A549 (cell line): ENCODE data around the gene FAM83G. TPM values are rescaled to one million over a fixed set of nuclear protein-coding genes. Genes with fewer than 3 reads are reported as not detected.

Source experiments
- ATAC-seq, 2 experiments: fragments of 200-7000 bp in 1 of 2; fragments of >200 bp in 1 of 2; cut with Nextera tagmentation in 1 of 2; cut with Tn5 transposase in 1 of 2; 3 replicates each; pipeline versions ENCODE4 v1.8.0 to v1.9.1; 2018 to 2020; ENCODE audit warnings: mild to moderate bottlenecking in 1 of 2, moderate library complexity in 1 of 2
- CTCF ChIA-PET: fragments of 300-600 bp; sonication (Branson Sonifier 250); formaldehyde crosslinking; extraction: SDS; loops from one replicate; lab custom pipeline; 2021; ENCODE audit warnings: antibody characterized with exemption, inconsistent platforms; lab: Yijun Ruan, JAX
- POLR2A ChIA-PET: fragments of 350-600 bp; formaldehyde crosslinking; extraction: SDS; loops from one replicate; lab custom pipeline; 2021; ENCODE audit warnings: antibody characterized with exemption, inconsistent platforms; lab: Yijun Ruan, JAX
- DNase-seq, 2 experiments: peaks; one replicate each; pipeline versions ENCODE4 v3.0.0 to v3.0.0-alpha.2; 2011 to 2016; ENCODE audit warnings: low read depth in 1 of 2, low spot score in 1 of 2
- FAIRE-seq: peaks from 2 replicates; lab custom pipeline; 2011; peaks lifted over from hg19 to GRCh38; lab: Jason Lieb, UNC
- H3K27ac ChIP-seq, 2 experiments: fragments of >200 bp; sonication (Bioruptor Twin); formaldehyde crosslinking; 3 replicates each; pipeline ENCODE4 v1.5.1; 2016 to 2017
- H3K4me1 ChIP-seq: fragments of >200 bp; sonication (Bioruptor Twin); formaldehyde crosslinking; 3 replicates; pipeline ENCODE4 v1.6.1; 2016
- H3K4me2 ChIP-seq: fragments of >200 bp; sonication (Bioruptor Twin); formaldehyde crosslinking; 3 replicates; pipeline ENCODE4 v1.6.1; 2016
- H3K4me3 ChIP-seq: fragments of >200 bp; sonication (Bioruptor Twin); formaldehyde crosslinking; 3 replicates; pipeline ENCODE4 v1.5.1; 2016
- H3K9me3 ChIP-seq: fragments of >200 bp; sonication (Bioruptor Twin); formaldehyde crosslinking; 3 replicates; pipeline ENCODE4 v1.6.1; 2016
- CBX8 ChIP-seq: fragments of 200-600 bp; sonication (generic); IDR thresholded peaks from 2 replicates; pipeline ENCODE4 v1.6.1; 2016
- EHMT2 ChIP-seq: fragments of 200-600 bp; sonication (generic); IDR thresholded peaks from 2 replicates; pipeline ENCODE4 v1.6.1; 2016; ENCODE audit warnings: antibody characterized with exemption, low read depth, mild to moderate bottlenecking, moderate library complexity
- EP300 ChIP-seq, 2 experiments: fragments of >200 bp; sonication (Bioruptor Twin); formaldehyde crosslinking; IDR thresholded peaks; 2 replicates in 1 of 2; 3 replicates in 1 of 2; pipeline ENCODE4 v1.6.1; 2016 to 2017
- FOSB ChIP-seq: fragments of 250-450 bp; sonication (Bioruptor Pico); IDR thresholded peaks from 2 replicates; pipeline ENCODE4 v1.5.0; 2020; ENCODE audit warnings: mild to moderate bottlenecking, moderate library complexity
- HDAC2 ChIP-seq: fragments of 200-600 bp; sonication (generic); IDR thresholded peaks from 2 replicates; pipeline ENCODE4 v1.6.1; 2016
- HEYL ChIP-seq: fragments of 250-450 bp; sonication (Bioruptor Pico); IDR thresholded peaks from 2 replicates; pipeline ENCODE4 v1.8.0; 2021; ENCODE audit warnings: mild to moderate bottlenecking, moderate library complexity
- JUN ChIP-seq, 2 experiments: fragments of >200 bp; sonication (Bioruptor Twin); formaldehyde crosslinking; IDR thresholded peaks; 2 replicates in 1 of 2; 3 replicates in 1 of 2; pipeline ENCODE4 v1.6.1; 2016 to 2017
- KDM1A ChIP-seq: fragments of 200-600 bp; sonication (generic); IDR thresholded peaks from 2 replicates; pipeline ENCODE4 v1.6.1; 2016; ENCODE audit warnings: low read depth, mild to moderate bottlenecking
- NFE2L2 ChIP-seq: fragments of 150-350 bp; conservative IDR thresholded peaks from 2 replicates; pipeline ENCODE4 v1.6.1; 2014; ENCODE audit warnings: low read length
- NPAS2 ChIP-seq: fragments of 250-450 bp; sonication (Bioruptor Pico); IDR thresholded peaks from 2 replicates; pipeline ENCODE4 v1.8.0; 2022; ENCODE audit warnings: mild to moderate bottlenecking, moderate library complexity, borderline replicate concordance
- NR3C1 ChIP-seq: fragments of >200 bp; sonication (Bioruptor Twin); formaldehyde crosslinking; IDR thresholded peaks from 3 replicates; pipeline ENCODE4 v1.6.1; 2017
- PHF8 ChIP-seq: fragments of 200-600 bp; sonication (generic); IDR thresholded peaks from 2 replicates; pipeline ENCODE4 v1.6.1; 2016; ENCODE audit warnings: low read depth, mild to moderate bottlenecking, antibody characterized with exemption, moderate library complexity, borderline replicate concordance
- RAD21 ChIP-seq, 2 experiments: fragments of >200 bp in 1 of 2; sonication (Bioruptor Twin) in 1 of 2; formaldehyde crosslinking in 1 of 2; IDR thresholded peaks in 1 of 2; conservative IDR thresholded peaks in 1 of 2; 2 replicates in 1 of 2; 3 replicates in 1 of 2; pipeline ENCODE4 v1.6.1; 2012 to 2018; ENCODE audit warnings: inconsistent platforms in 1 of 2
- RNF2 ChIP-seq: fragments of 200-600 bp; sonication (generic); IDR thresholded peaks from 2 replicates; pipeline ENCODE4 v1.6.1; 2016; ENCODE audit warnings: low read depth, mild to moderate bottlenecking, antibody characterized with exemption, moderate library complexity, borderline replicate concordance
- SMC3 ChIP-seq: fragments of >200 bp; sonication (Bioruptor Twin); formaldehyde crosslinking; IDR thresholded peaks from 3 replicates; pipeline ENCODE4 v1.6.1; 2018; ENCODE audit warnings: inconsistent platforms
- ZC3H11A ChIP-seq: fragments of 450-650 bp; IDR thresholded peaks from 2 replicates; pipeline ENCODE4 v1.6.1; 2014; ENCODE audit warnings: antibody characterized with exemption, mild to moderate bottlenecking
- ZFP36 ChIP-seq: fragments of 450-650 bp; IDR thresholded peaks from 2 replicates; pipeline ENCODE4 v1.6.1; 2014; ENCODE audit warnings: borderline replicate concordance; ENCODE audit not compliant: partially characterized antibody
- WGBS: methylation state at CpG from one replicate; pipeline ENCODE4 v1.1.6; 2017; ENCODE audit errors: missing lambda C conversion rate; 5-methylcytosine and 5-hydroxymethylcytosine counted together
- polyA plus RNA-seq, 4 experiments: library from polyadenylated mRNA; depleted of rRNA in 3 of 4; stranded (reverse); fragments of >200 nt; fragmentation: RNase III in 1 of 4; extraction: RNeasy Plus Mini Kit Qiagen cat#74134 plus additional on column Dnase treatment in 1 of 4; gene quantifications; 2 replicates in 3 of 4; 3 replicates in 1 of 4; pipeline ENCODE4 v1.2.3, GENCODE V29; 2011 to 2017
- TF ChIP-seq, protein P1 (sequence below): IDR thresholded peaks from 2 replicates; pipeline ENCODE4 v1.6.1; 2012
- TF ChIP-seq, protein P2 (sequence below): fragments of >200 bp; sonication (Bioruptor Twin); formaldehyde crosslinking; IDR thresholded peaks from 3 replicates; pipeline ENCODE4 v1.5.1; 2016

FAM83G gene
- polyA plus RNA-seq, 2 of the 4 experiments (the other 2 are of a cell fraction), result 11.0 to 22.0 TPM

- Histone ChIP-seq H3K4me3 (no peak overlapping the region), H3K4me1 (no peaks in the 10 kb centered on the region), H3K9me3 (no peaks in the 10 kb centered on the region), H3K27ac (no peak overlapping the region), H3K4me2 (no peak overlapping the region)
- WGBS, result 90% methylated on average over 14 of the region's 14 CpGs
- CTCF ChIA-PET, result interaction anchor here (0.7 to 2.2 kb wide), 3 partner anchors 8 to 10 kb away, joined by 3 to 17 read pairs (median 3); no protein-coding TSS in a partner anchor
- no peak for TF ChIP-seq CBX8
- no peak for TF ChIP-seq ZC3H11A
- no peak for TF ChIP-seq NR3C1
- DNase-seq (no peak), ATAC-seq (no peak), FAIRE-seq (no peak)
- POLR2A ChIA-PET, result interaction anchor here (0.7 kb wide), 1 partner anchor 10 kb away, joined by 7 read pairs; no protein-coding TSS in a partner anchor
Measured at GRCh38 chr17:18953231-18953728, 51.3 kb downstream of the FAM83G start.

GRCh38 chr17:18951941-18952842 lies 52.4 kb downstream of the FAM83G start, which contains the start of gene SLC5A10:
Gene SLC5A10, plus strand, starts transcription at chr17:18952165. Its CDS starts 41 bp downstream, at chr17:18952206.
- ATAC-seq (peak; percentile 82 to 89; a peak in 5 of 6 replicates), FAIRE-seq (no peak)
- Histone ChIP-seq H3K27ac (no peak within 1 kb of the TSS), H3K9me3 (no peaks in the 10 kb centered on the region), H3K4me1 (no peaks in the 10 kb centered on the region)
- TF ChIP-seq RAD21 (conservative IDR thresholded peaks at IDR 0.05 in 1 of 2, IDR thresholded peaks at IDR 0.05 in 1 of 2) (peak; percentile 32 to 63; a peak in 2 of 5 replicates), SMC3 (peak; percentile 45; the same call in 2 of the 3 replicates), CBX8 (no peak), NFE2L2 (no peak), PHF8 (no peak)
- TF ChIP-seq, all 56 proteins: peak for 2
- POLR2A ChIA-PET, result no interaction called here
- no peak within 1 kb of the TSS for H3K4me2 ChIP-seq
- CTCF ChIA-PET, result interaction anchor here (0.6 to 2.2 kb wide), 7 partner anchors 8 to 137 kb away, joined by 3 to 17 read pairs (median 3); no protein-coding TSS in a partner anchor
- DNase-seq, result peak; percentile 51 to 68
- WGBS, result 82% methylated on average over 15 of the region's 17 CpGs
- H3K4me3 ChIP-seq, result no peak within 1 kb of the TSS

DNA sequence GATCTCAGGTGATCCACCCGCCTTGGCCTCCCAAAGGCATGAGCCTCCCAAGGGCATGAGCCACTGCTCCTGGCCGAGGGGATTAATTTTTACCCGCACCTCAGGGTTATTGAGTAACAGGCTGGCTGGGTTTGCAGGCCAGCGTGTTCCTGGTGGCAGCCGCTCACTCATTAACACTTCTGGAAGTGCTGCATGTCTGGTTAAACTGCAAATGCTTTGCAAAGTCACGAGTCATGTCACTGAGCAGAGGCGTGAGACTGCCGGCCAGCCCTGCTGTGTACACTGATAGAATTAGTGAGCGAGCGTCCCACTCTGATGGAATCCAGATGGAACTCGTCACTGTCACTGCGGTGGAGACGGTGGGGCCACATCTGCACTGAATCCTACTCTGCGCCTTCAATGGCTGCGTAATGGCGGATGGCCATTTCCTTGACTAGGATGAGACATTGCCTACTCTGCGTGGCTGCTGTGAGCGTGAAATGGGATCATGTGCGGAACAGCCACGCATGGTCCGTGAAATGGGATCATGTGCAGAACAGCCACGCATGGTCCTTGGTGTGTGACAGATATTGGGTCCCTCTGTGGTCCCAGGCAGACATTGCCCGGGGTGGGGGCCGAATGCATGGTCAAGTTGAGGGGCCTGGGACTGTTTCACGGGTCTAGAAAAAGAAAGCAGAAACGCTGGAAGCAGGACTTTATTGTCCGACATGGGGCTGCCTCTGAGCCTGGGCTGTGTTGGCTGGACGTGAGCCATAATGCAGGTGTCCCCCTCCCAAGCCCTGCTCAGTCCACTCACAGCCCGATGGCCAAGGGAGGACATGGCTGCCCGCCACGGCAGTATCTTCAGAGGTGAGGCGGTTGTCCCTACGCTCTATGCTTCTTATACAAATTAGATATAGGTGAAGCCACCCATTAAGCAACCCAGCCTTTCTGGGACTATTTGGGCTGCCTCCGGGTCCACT lies 53.3 kb downstream of the FAM83G start:
- no peak for DNase-seq
- CTCF ChIA-PET, result interaction anchor here (0.8 to 3.8 kb wide), 7 partner anchors 9 to 55 kb away, joined by 3 to 48 read pairs (median 3); no protein-coding TSS in a partner anchor

More for the DNA sequence above, 53.3 kb downstream of the FAM83G start:
- no peaks in the 10 kb centered on the region for H3K9me3 ChIP-seq
- WGBS, result 79% methylated on average over 34 of the region's 34 CpGs
- no peak for TF ChIP-seq HDAC2
- no peak for TF ChIP-seq JUN (IDR thresholded peaks at IDR 0.05)
- no peak for TF ChIP-seq EP300 (IDR thresholded peaks at IDR 0.05)
- TF ChIP-seq, protein P1, sequence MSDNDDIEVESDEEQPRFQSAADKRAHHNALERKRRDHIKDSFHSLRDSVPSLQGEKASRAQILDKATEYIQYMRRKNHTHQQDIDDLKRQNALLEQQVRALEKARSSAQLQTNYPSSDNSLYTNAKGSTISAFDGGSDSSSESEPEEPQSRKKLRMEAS, result no peak
- no peak for TF ChIP-seq KDM1A
- TF ChIP-seq EHMT2, result no peak
- no peak for TF ChIP-seq NPAS2 (CRISPR knock-in tag)
- no peak for TF ChIP-seq FOSB
- TF ChIP-seq NR3C1, result no peak
- TF ChIP-seq, protein P2, sequence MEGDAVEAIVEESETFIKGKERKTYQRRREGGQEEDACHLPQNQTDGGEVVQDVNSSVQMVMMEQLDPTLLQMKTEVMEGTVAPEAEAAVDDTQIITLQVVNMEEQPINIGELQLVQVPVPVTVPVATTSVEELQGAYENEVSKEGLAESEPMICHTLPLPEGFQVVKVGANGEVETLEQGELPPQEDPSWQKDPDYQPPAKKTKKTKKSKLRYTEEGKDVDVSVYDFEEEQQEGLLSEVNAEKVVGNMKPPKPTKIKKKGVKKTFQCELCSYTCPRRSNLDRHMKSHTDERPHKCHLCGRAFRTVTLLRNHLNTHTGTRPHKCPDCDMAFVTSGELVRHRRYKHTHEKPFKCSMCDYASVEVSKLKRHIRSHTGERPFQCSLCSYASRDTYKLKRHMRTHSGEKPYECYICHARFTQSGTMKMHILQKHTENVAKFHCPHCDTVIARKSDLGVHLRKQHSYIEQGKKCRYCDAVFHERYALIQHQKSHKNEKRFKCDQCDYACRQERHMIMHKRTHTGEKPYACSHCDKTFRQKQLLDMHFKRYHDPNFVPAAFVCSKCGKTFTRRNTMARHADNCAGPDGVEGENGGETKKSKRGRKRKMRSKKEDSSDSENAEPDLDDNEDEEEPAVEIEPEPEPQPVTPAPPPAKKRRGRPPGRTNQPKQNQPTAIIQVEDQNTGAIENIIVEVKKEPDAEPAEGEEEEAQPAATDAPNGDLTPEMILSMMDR, result no peak
- TF ChIP-seq RNF2, result no peak
- TF ChIP-seq ZFP36, result no peak
- no peak for TF ChIP-seq NFE2L2
- TF ChIP-seq HEYL (CRISPR knock-in tag), result no peak
- no peak for TF ChIP-seq RAD21 (conservative IDR thresholded peaks at IDR 0.05 in 1 of 2, IDR thresholded peaks at IDR 0.05 in 1 of 2)
- ATAC-seq (no peak; a peak in 2 of 6 replicates), FAIRE-seq (no peak)
- H3K4me3 ChIP-seq, result no peak overlapping the region
- no peak overlapping the region for H3K4me2 ChIP-seq
- POLR2A ChIA-PET, result no interaction called here
- H3K4me1 ChIP-seq, result no peaks in the 10 kb centered on the region
- H3K27ac ChIP-seq, result no peak overlapping the region
